Measurements from ENCODE around the gene SGTA. TPM values are rescaled to one million over a fixed set of nuclear protein-coding genes. Genes with fewer than 3 reads are reported as not detected.

SGTA gene
- total and polyA plus RNA-seq, 2 donors from 2014 or later: 50.4 to 66.2 TPM

DNA sequence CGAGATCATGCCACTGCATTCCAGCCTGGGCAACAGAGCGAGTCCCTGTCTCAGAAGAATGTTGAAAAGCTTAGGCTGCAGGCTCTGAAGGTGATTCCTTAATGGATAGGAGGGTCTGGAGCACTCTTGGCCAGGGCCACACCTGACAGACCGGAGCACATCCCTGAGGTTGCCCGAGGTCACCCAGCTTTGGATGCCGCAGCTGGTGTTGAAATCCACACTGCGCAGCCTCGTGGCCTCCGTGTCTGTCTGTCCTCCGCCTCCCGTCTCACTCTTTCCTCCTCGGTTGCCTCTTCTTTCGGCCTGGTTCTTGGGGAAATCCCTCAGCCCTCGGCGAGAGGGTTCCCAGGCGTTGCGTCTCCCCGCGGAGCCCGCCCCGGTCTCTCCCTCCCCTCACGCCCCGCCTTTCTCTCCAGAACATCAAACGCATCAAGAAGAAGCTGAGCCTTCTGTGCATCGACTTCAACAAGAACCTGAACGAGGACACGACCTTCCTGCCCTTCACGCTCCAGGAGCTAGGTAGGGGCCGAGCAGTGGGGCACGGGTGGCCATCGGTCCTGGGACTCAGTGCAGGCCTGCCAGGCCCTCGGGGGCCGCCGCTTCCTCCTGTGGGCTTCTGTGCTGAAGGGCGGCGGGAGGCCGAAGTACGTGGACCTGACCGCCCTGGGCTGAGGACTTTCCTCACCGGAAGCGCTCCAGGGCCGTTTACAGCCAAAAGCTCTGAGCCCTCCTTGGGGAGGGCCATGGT is 16.4 kb upstream of the SGTA start:
- intact Hi-C loops (cut with DNase I): no loop called here
- FAIRE-seq: no peak
- no peak for DNase-seq

GRCh38 chr19:2798733-2799132 is 15.7 kb upstream of the SGTA start:
- H3K4me3 ChIP-seq (ENCODE audit: low read length in 3 of 3): no peak overlapping the region
- TF ChIP-seq, protein P1, sequence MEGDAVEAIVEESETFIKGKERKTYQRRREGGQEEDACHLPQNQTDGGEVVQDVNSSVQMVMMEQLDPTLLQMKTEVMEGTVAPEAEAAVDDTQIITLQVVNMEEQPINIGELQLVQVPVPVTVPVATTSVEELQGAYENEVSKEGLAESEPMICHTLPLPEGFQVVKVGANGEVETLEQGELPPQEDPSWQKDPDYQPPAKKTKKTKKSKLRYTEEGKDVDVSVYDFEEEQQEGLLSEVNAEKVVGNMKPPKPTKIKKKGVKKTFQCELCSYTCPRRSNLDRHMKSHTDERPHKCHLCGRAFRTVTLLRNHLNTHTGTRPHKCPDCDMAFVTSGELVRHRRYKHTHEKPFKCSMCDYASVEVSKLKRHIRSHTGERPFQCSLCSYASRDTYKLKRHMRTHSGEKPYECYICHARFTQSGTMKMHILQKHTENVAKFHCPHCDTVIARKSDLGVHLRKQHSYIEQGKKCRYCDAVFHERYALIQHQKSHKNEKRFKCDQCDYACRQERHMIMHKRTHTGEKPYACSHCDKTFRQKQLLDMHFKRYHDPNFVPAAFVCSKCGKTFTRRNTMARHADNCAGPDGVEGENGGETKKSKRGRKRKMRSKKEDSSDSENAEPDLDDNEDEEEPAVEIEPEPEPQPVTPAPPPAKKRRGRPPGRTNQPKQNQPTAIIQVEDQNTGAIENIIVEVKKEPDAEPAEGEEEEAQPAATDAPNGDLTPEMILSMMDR (IDR thresholded peaks at IDR 0.05; ENCODE audit: borderline replicate concordance, extremely low read depth, insufficient read depth): no peak

More for the DNA sequence above, 16.4 kb upstream of the SGTA start:
- Histone ChIP-seq H3K36me3 (ENCODE audit: control insufficient read depth in 2 of 3, insufficient read depth in 3 of 3, low read length in 3 of 3) (peaks cover 0 to 5% (median 2%) of the 10 kb centered on the region in 3 donors), H3K4me1 (ENCODE audit: control insufficient read depth in 2 of 3, insufficient read depth in 2 of 3, low read depth in 1 of 3, low read length in 3 of 3) (no peaks in the 10 kb centered on the region), H3K4me3 (ENCODE audit: low read length in 3 of 3) (no peak overlapping the region), H3K27ac (ENCODE audit: low read depth in 2 of 2, low read length in 2 of 2) (no peak overlapping the region), H3K27me3 (ENCODE audit: control insufficient read depth, insufficient read depth, low read length) (no peaks in the 10 kb centered on the region), H3K9ac (ENCODE audit: low read length in 3 of 3) (no peak overlapping the region), H3K9me3 (ENCODE audit: control insufficient read depth in 2 of 3, insufficient read depth in 1 of 3, low read length in 3 of 3) (no peaks in the 10 kb centered on the region)
- TF ChIP-seq, protein P1 (IDR thresholded peaks at IDR 0.05; ENCODE audit: borderline replicate concordance, extremely low read depth, insufficient read depth): no peak

DNA sequence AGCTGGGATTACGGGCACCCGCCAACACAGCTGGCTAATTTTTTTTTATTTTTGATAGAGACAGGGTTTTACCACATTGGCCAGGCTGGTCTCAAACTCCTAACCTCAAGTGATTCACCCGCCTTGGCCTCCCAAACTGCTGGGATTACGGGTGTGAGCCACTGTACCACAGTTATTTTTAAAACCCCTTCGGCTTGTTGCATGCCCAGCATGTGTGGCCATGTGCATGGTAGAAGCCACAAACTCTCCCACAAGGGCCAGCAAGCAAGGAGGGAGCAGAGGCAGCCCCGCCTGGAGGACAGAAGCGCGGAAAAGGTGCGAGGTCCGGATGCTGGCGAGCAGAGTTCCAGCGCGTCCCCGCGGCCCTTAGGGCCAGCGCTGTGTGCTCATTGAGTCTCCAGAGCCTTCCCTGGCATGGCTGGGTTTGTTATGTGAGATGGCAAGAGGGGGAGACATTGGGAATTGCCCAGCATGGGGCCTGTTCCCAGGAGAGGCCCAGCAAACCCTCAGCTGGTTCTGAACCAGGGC is 15.1 kb upstream of the SGTA start:
- intact Hi-C loops (cut with DNase I): no loop called here
- H3K9me3 ChIP-seq (ENCODE audit: control insufficient read depth in 2 of 3, insufficient read depth in 1 of 3, low read length in 3 of 3): no peaks in the 10 kb centered on the region
- no peak overlapping the region for H3K4me3 ChIP-seq (ENCODE audit: low read length in 3 of 3)
- no peak overlapping the region for H3K9ac ChIP-seq (ENCODE audit: low read length in 3 of 3)
- TF ChIP-seq, protein P1 (IDR thresholded peaks at IDR 0.05; ENCODE audit: borderline replicate concordance, extremely low read depth, insufficient read depth): no peak
- H3K36me3 ChIP-seq (ENCODE audit: control insufficient read depth in 2 of 3, insufficient read depth in 3 of 3, low read length in 3 of 3): peaks cover 0 to 5% (median 2%) of the 10 kb centered on the region in 3 donors
- FAIRE-seq (no peak), DNase-seq (no peak)
- H3K4me1 ChIP-seq (ENCODE audit: control insufficient read depth in 2 of 3, insufficient read depth in 2 of 3, low read depth in 1 of 3, low read length in 3 of 3): no peaks in the 10 kb centered on the region
- no peaks in the 10 kb centered on the region for H3K27me3 ChIP-seq (ENCODE audit: control insufficient read depth, insufficient read depth, low read length)
- no peak overlapping the region for H3K27ac ChIP-seq (ENCODE audit: low read depth in 2 of 2, low read length in 2 of 2)

More at GRCh38 chr19:2798733-2799132, 15.7 kb upstream of the SGTA start:
- intact Hi-C loops (cut with DNase I): no loop called here
- Histone ChIP-seq H3K36me3 (ENCODE audit: control insufficient read depth in 2 of 3, insufficient read depth in 3 of 3, low read length in 3 of 3) (peaks cover 0 to 5% (median 2%) of the 10 kb centered on the region in 3 donors), H3K27ac (ENCODE audit: low read depth in 2 of 2, low read length in 2 of 2) (no peak overlapping the region), H3K4me1 (ENCODE audit: control insufficient read depth in 2 of 3, insufficient read depth in 2 of 3, low read depth in 1 of 3, low read length in 3 of 3) (no peaks in the 10 kb centered on the region), H3K9ac (ENCODE audit: low read length in 3 of 3) (no peak overlapping the region), H3K27me3 (ENCODE audit: control insufficient read depth, insufficient read depth, low read length) (no peaks in the 10 kb centered on the region), H3K9me3 (ENCODE audit: control insufficient read depth in 2 of 3, insufficient read depth in 1 of 3, low read length in 3 of 3) (no peaks in the 10 kb centered on the region)
- DNase-seq (no peak), FAIRE-seq (no peak)

All from kidney (tissue), 14 donors.